Left hindlimb (tissue), 1 donor: Measurements from ENCODE around the gene PCBD2.
"Not testable (repeated sequence)": the region's sequence is repeated elsewhere in the genome, so short reads cannot be mapped to it uniquely, and the experiment has no call there.

Source experiments
- DNase-seq: peaks from one replicate; pipeline ENCODE4 v3.0.0-alpha.2; 2018

The PCBD2 gene

DNA sequence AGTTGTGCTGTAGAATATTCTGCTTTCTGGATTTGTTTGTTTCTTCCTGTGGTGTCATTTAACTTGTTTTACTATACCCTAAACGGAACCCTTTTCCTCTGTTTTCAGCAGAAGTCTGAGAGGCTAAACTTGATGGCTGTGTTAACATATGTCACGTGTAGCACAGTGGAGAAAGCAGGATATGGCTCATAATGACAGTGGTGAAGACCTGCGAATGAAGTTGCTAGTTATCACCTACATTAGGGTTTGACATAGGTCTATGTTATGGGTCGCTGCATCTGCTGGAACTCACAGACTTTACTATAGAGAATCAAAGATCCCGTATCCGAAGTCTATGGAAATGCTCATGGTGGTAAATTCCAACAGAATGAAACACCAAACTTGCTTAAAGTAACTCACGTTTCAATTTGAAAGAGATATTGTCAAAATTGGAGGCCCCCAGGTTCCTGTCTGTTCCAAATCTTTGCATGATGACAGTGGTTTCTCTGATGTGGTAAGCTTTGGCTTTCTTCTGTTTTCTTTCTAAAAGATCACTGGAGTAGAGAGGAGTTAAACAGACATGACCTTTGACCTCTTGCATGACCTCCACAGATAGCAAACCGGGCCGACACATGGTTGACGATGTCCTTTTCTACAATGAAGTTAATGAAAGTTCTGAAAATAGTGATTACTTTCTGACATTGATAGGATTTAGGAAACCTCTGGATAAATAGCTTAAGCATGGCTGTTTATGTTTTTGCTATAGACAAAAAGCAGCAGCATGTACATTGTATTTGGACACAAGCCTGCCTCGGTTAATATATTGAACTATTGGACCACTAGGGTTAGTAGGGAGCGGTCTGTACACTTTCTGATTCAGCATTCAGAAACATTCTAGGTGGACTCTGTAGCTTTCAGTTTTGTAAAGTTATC lies 59.7 kb downstream of the PCBD2 start:
- no peak for DNase-seq

DNA sequence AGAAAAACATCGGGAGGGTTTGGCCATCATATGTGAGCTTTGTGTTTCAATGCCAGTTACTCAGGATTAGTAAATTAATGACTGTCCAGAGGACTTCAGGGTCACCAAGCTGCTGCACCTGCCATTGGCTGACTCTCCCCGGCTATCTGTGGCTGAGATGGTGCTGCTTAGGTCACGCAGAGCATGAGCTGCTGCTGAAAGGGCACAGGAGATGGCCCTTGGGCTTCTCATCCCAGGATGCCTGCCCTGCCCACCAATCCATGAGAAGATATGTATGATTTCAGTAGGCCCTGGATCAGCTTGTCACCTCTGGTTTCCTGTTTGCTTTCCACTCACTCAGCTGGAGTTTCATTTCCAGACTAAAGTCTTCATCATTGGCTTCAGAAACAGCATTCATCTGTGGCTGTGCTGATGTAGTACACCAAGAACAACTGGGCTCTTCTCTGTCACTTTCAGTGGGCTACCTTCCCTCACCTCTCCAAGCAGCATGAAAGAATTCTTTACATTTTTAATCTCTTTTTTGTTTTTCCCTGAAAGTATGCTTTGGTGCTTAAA lies 60.4 kb downstream of the PCBD2 start:
- no peak for DNase-seq

DNA sequence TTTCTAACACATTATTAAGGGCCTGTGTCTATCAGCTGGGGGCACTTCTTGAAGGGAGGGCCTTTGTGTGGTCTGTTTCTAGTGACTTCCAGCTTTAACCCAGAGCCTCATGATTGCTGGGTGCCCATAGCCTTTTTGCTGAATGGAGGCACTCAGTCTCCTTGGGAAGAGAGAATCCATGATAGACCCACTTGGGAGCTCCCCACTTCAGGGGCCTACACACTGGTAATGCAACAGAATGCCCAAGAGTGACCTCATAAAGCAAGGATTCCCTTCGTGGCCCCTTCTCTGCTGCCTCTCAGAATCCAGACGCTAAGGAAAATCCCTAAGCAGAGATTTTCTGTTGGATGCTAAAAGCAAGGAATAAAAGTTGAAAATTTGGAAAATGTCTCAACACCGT lies 62.7 kb downstream of the PCBD2 start, which contains the start of gene CATSPER3:
TSS of gene CATSPER3 (plus strand) at position 301 of the 400 bp plus-strand sequence. CDS start at position 386, 85 bp downstream.
- DNase-seq = no peak

DNA sequence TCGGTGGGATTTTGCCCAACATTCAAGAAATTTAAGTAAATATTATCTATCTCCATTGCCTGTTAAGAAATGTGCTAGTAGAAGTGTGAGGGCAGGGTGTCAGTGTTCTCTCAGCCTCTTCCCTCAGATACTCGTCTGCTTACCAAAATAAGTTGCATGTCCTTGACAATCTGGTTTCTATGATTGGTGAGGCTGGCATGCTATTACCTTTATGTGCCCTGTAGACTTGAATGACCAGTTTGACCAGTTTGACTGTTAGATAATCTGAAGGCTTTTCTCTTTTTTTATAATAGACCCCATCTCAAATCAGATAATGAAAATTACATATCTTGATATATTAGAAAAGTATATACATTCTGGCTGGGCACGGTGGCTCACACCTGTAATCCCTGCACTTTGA lies 63.1 kb downstream of the PCBD2 start:
- DNase-seq = no peak

DNA sequence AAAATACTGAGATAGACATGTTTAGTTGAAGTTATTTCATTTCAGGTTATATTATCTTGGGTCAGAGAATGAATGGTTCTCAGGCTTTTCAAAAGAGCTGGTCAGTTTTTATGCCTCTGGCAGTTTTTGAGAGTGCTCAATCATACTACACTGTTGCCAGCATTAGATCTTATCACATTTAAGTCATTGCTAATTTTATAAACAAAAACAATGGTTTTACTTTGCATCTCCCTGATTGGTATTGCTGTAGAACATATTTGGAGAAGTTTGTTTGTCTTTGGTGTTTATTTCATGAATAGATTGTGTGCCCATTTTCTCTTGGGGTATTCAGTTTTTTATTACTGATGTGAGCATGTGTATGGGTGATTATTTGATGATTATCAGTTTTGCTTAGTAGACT lies 64.2 kb downstream of the PCBD2 start:
- DNase-seq = no peak

GRCh38 chr5:134975078-134975715 lies 70.3 kb downstream of the PCBD2 start:
- no peak for DNase-seq

- no peak for DNase-seq
Measured at GRCh38 chr5:134975843-134976242, 70.9 kb downstream of the PCBD2 start.

GRCh38 chr5:134976841-134977240 lies 71.9 kb downstream of the PCBD2 start:
- DNase-seq = no peak

- no peak for DNase-seq
Measured at GRCh38 chr5:134979416-134979815, 74.5 kb downstream of the PCBD2 start.

- no peak for DNase-seq
Measured at GRCh38 chr5:134982230-134982629, 77.3 kb downstream of the PCBD2 start.

DNA sequence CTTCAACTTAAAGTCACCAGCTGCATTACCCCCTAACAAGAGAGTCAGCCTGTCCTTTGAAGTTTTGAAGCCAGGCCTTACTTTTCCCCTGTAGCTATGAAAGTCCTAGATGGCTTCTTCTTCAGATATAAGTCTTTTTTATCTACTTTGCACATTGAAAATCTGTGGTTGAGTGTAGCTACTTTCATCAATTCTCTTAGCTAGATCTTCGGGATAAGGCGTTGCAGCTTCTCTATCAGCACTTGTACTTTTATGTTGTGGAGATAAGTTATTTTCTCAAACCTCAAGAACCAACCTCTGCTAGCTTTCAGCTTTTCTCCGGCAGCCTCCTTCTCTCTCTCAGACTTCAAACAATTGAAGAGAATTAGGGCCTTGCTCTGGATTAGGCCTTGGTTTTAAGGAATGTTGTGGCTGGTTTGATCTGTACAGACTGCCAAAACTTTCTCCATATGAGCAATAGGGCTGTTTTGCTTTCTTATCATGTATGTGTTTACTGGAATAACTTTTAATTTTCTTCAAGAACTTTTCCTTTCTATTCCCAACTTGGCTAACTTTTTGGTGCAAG lies 84.4 kb downstream of the PCBD2 start:
- DNase-seq = no peak

DNA sequence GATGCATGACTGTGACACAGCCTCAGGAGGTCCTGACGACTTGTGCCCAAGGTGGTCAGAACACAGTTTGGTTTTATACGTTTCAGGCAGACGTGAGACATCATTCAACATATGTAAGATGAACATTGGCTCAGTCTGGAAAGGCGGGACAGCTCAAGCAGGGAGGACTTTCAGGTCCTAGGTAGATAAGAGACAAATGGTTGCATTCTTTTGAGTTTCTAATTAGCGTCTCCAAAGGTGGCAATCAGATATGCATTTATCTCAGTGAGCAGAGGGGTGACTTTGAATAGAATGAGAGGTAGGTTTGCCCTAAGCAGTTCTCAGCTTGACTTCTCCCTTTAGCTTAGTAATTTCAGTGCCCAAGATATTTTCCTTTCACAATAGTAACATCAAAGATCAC lies 85.3 kb downstream of the PCBD2 start:
- DNase-seq = not testable (repeated sequence)

- DNase-seq = no peak
Measured at GRCh38 chr5:134992148-134992547, 87.2 kb downstream of the PCBD2 start.

DNA sequence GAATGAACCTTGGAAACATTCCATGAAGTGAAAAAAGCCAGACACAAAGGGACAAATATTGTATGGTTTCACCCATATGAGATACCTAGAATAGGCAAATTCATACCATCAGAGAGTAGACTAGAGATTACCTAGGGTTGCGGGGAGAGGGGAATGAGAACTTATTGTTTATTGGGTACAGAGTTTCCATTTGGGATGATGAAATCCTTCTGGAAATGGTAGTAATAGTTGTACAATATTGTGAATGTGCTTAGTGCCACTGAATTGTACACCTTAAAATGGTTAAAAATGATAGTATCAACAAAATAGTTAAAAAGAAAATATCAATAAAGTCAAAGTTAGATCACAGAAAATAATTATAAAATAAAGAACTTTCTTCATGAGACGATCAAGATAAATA lies 88.2 kb downstream of the PCBD2 start:
- DNase-seq = no peak

DNA sequence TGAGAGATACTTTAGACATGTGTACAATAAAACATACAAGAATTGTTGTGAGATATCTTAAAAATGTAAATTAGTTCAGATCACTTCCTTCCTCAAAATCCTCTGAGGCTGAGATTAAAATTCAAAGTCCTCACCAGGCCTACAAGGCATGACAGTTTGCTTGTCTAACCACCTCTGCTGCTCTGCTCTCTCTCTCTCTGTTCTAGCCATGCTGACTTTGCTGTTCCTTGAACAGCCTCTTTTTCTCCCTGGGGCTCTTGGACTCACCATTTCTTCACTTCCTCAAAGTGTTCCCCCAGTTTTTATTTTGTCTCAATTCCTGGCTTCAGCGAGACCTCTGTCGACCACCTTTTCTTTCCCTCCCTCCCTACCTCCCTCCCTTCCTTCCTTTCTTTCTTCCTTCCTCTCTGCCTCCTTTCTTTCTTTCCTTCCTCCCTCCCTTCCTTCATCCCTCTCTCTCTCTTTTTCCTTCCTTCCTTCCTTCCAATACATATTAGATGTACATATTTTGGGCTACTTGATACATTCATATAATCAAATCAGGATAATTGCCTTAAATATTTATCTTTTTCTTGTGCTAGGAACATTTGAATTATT lies 89.7 kb downstream of the PCBD2 start:
- no peak for DNase-seq

DNA sequence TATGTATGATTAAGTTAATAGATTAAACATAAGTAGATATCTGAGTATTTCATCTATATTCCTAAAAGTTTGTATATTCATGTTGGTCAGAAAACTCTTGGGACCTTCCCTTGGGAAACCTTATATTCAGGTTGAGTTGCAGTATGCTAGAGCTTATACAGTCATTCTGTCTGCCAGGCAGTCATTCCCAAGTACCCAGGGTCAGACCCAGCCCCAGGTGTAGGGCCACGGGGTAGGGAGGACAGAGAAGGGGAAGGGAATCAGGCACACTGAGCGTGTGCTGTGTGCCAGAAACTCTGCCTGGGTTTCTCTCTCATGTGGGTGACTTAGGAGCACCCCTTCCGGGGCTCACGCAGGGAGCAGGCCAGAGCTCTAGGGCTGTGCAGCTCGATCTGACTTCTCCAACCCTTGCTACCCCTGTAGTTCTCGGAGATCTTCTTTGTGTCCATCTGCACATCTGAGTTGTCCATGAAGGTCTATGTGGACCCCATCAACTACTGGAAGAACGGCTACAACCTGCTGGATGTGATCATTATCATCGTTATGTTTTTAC lies 91.0 kb downstream of the PCBD2 start:
- DNase-seq = no peak

GRCh38 chr5:134997015-134997414 lies 92.1 kb downstream of the PCBD2 start:
- no peak for DNase-seq

- DNase-seq = not testable (repeated sequence)
Measured at GRCh38 chr5:134998068-134998467, 93.1 kb downstream of the PCBD2 start.

DNA sequence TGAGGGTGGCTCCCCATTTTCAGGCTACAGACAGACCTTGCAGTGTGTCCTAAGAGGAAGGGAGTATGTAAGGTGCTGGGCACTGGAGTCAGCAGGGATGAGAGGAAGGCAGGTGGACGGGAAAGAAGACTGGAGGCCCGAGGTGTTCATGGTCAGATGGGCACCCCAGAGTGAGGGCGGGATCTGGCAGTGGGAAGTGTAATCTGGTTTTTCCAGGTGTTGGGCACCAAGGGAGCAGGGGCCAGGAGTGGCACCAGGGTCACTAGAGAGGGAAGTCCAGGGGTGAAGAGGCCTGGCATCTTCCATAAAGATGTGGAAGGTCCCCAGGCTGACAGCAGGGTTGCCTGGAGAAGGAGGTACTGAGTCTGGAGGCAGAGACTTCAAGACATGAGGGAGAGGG lies 99.4 kb downstream of the PCBD2 start:
- no peak for DNase-seq

- DNase-seq = no peak
Measured at GRCh38 chr5:135005076-135005475, 100.1 kb downstream of the PCBD2 start.

- no peak for DNase-seq
Measured at GRCh38 chr5:135007305-135007704, 102.4 kb downstream of the PCBD2 start.

DNA sequence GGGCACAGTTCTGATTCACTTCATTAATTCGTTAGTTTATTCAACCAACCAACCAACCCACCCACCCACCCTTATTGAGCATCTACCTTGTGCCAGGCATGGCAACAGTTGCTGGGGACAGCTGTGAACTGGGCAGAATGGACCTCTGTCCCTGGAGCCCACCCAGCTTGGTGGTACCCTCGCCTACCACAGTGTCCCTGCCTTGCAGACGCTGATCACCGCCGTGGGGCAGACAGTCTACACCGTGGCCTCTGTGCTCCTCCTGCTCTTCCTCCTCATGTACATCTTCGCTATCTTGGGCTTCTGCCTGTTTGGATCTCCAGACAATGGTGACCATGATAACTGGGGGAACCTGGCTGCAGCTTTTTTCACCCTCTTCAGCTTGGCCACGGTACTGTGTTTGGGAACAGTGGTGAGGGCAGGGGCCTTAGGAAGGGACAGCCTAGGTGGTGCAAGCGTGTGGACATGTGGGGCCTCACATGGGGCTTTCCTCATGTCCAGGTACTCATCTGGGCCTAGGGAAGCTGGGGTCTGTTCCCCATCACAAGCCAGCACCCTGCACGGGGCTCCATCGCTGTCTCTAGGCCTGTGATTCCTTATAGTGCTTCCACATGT lies 102.9 kb downstream of the PCBD2 start:
- no peak for DNase-seq
